Osteoblast (primary cell): ENCODE results near the gene ADAMTS16. TPM values are rescaled to one million over a fixed set of nuclear protein-coding genes. Genes with fewer than 3 reads are reported as not detected.

Source experiments
- DNase-seq: peaks from one replicate; pipeline ENCODE4 v3.0.0; 2011; ENCODE audit warnings: low spot score, mixed read lengths; ENCODE audit not compliant: insufficient read length; ENCODE audit errors: missing footprints
- H2AFZ ChIP-seq: 2 replicates; pipeline ENCODE4 v1.6.0; 2011; ENCODE audit warnings: mild to moderate bottlenecking, low read length
- H3K27ac ChIP-seq: 2 replicates; pipeline ENCODE4 v1.5.1; 2011; ENCODE audit warnings: mild to moderate bottlenecking, low read depth, low read length, moderate library complexity
- H3K27me3 ChIP-seq: 2 replicates; pipeline ENCODE4 v1.6.0; 2012; ENCODE audit warnings: mild to moderate bottlenecking, control low read depth, inconsistent platforms, low read length, moderate library complexity; ENCODE audit not compliant: insufficient read depth
- H3K36me3 ChIP-seq: 2 replicates; pipeline ENCODE4 v1.5.1; 2011; ENCODE audit warnings: mild to moderate bottlenecking, low read length, control low read depth, moderate library complexity; ENCODE audit not compliant: insufficient read depth
- H3K4me1 ChIP-seq: 2 replicates; pipeline ENCODE4 v1.5.1; 2011; ENCODE audit warnings: mild to moderate bottlenecking, low read length, control low read depth, moderate library complexity; ENCODE audit not compliant: insufficient read depth
- H3K4me2 ChIP-seq: 2 replicates; pipeline ENCODE4 v1.6.0; 2011; ENCODE audit warnings: mild to moderate bottlenecking, low read length; ENCODE audit not compliant: insufficient read depth
- H3K4me3 ChIP-seq: fragments of 200-600 bp; sonication (generic); 3 replicates; pipeline ENCODE4 v1.5.1; 2012; ENCODE audit warnings: mild to moderate bottlenecking, low read length, inconsistent platforms; ENCODE audit not compliant: insufficient read depth
- H3K79me2 ChIP-seq: 2 replicates; pipeline ENCODE4 v1.6.0; 2012; ENCODE audit warnings: mild to moderate bottlenecking, low read length, control low read depth, inconsistent platforms; ENCODE audit not compliant: insufficient read depth
- H3K9me3 ChIP-seq: 2 replicates; pipeline ENCODE4 v1.5.1; 2011; ENCODE audit warnings: low read depth, low read length, control low read depth
- H4K20me1 ChIP-seq: 2 replicates; pipeline ENCODE4 v1.6.0; 2012; ENCODE audit warnings: mild to moderate bottlenecking, low read length, control low read depth; ENCODE audit not compliant: insufficient read depth
- CTCF ChIP-seq: IDR thresholded peaks from 2 replicates; pipeline ENCODE4 v1.5.1; 2011; ENCODE audit warnings: mild to moderate bottlenecking, low read depth, low read length, moderate library complexity; ENCODE audit errors: extremely low read depth
- total RNA-seq: library from RNA; depleted of rRNA; stranded (reverse); fragments of >200 nt; gene quantifications from 2 replicates; pipeline ENCODE4 v1.2.3, GENCODE V29; 2012

Gene ADAMTS16
- total RNA-seq, 1 donor: 1.4 TPM

- no peaks in the 10 kb centered on the region for H4K20me1 ChIP-seq
- H3K4me2 ChIP-seq: no peak overlapping the region
- H2AFZ ChIP-seq: no peak overlapping the region
- H3K27me3 ChIP-seq: no peaks in the 10 kb centered on the region
- no peaks in the 10 kb centered on the region for H3K9me3 ChIP-seq
- no peaks in the 10 kb centered on the region for H3K36me3 ChIP-seq
- TF ChIP-seq CTCF: no peak
- H3K4me3 ChIP-seq: no peak overlapping the region
- DNase-seq: peak; percentile 54
- H3K27ac ChIP-seq: no peak overlapping the region
- H3K79me2 ChIP-seq: no peaks in the 10 kb centered on the region
- H3K4me1 ChIP-seq: peaks cover 14% of the 10 kb centered on the region
Observed at GRCh38 chr5:5320062-5320805, 180.1 kb downstream of the ADAMTS16 start.

- H3K79me2 ChIP-seq: no peaks in the 10 kb centered on the region
- no peaks in the 10 kb centered on the region for H3K27me3 ChIP-seq
- H3K27ac ChIP-seq: no peak overlapping the region
- peaks cover 11% of the 10 kb centered on the region for H3K4me1 ChIP-seq
- H3K4me3 ChIP-seq: no peak overlapping the region
- H3K9me3 ChIP-seq: no peaks in the 10 kb centered on the region
- H3K36me3 ChIP-seq: no peaks in the 10 kb centered on the region
- no peak overlapping the region for H2AFZ ChIP-seq
- H4K20me1 ChIP-seq: no peaks in the 10 kb centered on the region
- no peak for TF ChIP-seq CTCF
- no peak for DNase-seq
- no peak overlapping the region for H3K4me2 ChIP-seq
Observed at GRCh38 chr5:5321137-5321536, 181.0 kb downstream of the ADAMTS16 start.

- Histone ChIP-seq H3K27ac (no peak overlapping the region), H4K20me1 (no peaks in the 10 kb centered on the region), H3K27me3 (no peaks in the 10 kb centered on the region), H3K9me3 (no peaks in the 10 kb centered on the region), H3K36me3 (no peaks in the 10 kb centered on the region), H3K4me1 (peaks cover 6% of the 10 kb centered on the region), H3K79me2 (no peaks in the 10 kb centered on the region), H2AFZ (no peak overlapping the region), H3K4me2 (no peak overlapping the region), H3K4me3 (no peak overlapping the region)
- no peak for DNase-seq
- no peak for TF ChIP-seq CTCF
Observed at GRCh38 chr5:5323551-5323950, 183.4 kb downstream of the ADAMTS16 start.

GRCh38 chr5:5326115-5326758 lies 186.1 kb downstream of the ADAMTS16 start:
- Histone ChIP-seq H3K36me3 (no peaks in the 10 kb centered on the region), H2AFZ (no peak overlapping the region), H3K27ac (no peak overlapping the region), H3K4me1 (peaks cover 6% of the 10 kb centered on the region), H3K27me3 (no peaks in the 10 kb centered on the region), H3K4me3 (no peak overlapping the region), H3K79me2 (no peaks in the 10 kb centered on the region), H3K9me3 (no peaks in the 10 kb centered on the region), H3K4me2 (no peak overlapping the region), H4K20me1 (no peaks in the 10 kb centered on the region)
- TF ChIP-seq CTCF: no peak
- DNase-seq: no peak
